Measurements from ENCODE around the gene DCHS1.

The DCHS1 gene

GRCh38 chr11:6610591-6610990 is 45.0 kb downstream of the DCHS1 start:
- no peak for DNase-seq

DNA sequence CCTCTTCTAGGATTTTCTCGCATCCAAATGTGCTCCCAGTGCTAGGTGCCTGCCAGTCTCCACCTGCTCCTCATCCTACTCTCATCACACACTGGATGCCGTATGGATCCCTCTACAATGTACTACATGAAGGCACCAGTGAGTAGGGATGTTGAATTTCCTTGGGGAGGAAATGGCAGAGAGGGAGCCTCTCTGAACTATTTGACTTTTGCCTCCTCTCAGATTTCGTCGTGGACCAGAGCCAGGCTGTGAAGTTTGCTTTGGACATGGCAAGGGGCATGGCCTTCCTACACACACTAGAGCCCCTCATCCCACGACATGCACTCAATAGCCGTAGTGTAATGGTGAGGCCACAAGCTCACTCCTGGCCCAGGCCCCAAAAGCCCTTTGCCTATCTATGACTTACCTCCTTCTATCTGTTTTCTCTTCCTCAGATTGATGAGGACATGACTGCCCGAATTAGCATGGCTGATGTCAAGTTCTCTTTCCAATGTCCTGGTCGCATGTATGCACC is 46.0 kb downstream of the DCHS1 start:
- DNase-seq: no peak

DNA sequence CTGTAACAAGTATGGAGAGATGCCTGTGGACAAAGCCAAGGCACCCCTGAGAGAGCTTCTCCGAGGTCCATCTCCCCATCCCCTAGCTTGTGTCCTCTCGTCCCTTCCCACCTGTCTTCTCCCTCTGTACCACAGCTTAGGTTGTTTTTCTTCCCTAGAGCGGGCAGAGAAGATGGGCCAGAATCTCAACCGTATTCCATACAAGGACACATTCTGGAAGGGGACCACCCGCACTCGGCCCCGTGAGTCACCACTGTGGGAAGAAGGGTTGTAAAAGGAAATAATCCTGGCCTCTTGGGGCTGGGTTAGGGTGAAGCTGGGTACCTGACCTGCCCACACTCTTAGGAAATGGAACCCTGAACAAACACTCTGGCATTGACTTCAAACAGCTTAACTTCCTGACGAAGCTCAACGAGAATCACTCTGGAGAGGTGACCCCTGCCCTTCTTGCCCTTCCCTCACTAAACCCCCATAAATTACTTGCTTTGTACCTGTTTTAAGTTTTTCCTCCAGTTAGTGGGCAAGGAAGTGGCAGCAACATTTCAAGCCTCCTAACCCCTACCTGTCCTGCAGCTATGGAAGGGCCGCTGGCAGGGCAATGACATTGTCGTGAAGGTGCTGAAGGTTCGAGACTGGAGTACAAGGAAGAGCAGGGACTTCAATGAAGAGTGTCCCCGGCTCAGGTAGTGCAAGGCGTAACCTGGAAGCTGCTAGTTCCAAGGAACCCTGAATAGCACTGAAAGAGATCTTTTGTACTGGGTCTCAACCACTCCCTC is 46.7 kb downstream of the DCHS1 start:
- no peak for DNase-seq

DNA sequence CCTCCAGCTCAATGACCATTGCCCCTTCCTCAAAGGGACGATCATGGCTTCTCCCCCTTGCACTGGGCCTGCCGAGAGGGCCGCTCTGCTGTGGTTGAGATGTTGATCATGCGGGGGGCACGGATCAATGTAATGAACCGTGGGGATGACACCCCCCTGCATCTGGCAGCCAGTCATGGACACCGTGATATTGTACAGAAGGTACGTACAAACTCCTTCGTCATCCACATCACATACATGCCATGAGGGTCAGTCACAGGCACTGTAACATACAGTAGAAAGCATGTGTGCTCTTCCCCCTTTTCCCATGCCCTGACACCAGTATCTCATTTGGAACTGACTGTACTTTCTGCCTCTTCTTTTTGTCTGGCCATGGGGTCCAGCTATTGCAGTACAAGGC is 47.6 kb downstream of the DCHS1 start:
- no peak for DNase-seq

GRCh38 chr11:6607190-6607795 is 48.3 kb downstream of the DCHS1 start:
- no peak for DNase-seq

GRCh38 chr11:6606471-6607189 is 49.0 kb downstream of the DCHS1 start:
- DNase-seq: no peak

DNA sequence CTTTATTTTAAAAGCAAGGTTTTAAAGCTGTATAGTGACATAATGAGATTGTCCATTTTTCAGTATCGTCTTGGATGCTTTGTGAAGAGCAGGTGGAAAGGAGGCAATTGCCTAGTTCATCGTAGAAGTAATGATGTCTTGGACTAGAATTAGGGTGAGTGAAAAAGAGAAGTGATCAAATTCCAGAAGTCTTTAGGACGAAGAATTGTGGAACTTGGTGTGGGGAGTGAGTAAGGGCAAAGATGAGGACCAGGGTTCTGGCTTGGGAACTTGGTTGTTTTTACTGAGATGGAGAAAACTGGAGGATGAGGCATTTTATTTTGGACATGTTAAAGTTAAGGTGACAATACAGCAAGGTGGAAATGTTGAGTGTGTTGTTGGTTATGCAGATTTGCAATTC is 50.8 kb downstream of the DCHS1 start:
- no peak for DNase-seq

DNA sequence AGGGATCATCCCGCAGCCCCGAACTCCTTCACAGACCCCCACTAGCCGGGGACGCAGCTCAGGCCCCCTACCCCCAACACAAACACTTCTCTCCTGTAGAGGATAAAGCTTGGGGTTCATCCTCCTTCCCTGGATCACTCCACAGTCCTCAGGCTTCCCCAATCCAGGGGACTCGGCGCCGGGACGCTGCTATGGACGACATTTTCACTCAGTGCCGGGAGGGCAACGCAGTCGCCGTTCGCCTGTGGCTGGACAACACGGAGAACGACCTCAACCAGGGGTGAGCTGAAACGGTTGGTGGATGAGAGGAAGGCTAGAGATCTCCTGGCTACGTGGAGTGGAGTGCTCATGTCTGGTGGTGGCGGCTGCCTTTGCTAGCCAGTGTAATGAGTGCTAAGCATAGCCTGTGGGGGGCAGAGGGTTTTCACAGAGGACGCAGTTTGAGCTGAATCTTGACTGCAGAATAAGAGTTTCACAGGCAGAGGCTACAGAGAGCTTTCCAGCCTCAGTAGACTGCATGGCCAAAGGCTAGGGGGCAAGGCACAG is 51.5 kb downstream of the DCHS1 start:
- DNase-seq: no peak

GRCh38 chr11:6603287-6604080 is 52.1 kb downstream of the DCHS1 start, which contains the start of the genes ILK and RRP8:
TSS of gene ILK (plus strand) at chr11:6603774. CDS start at chr11:6604272, 498 bp downstream.
TSS of gene RRP8 (minus strand) at chr11:6603616. CDS start at chr11:6603502, 114 bp downstream.
- DNase-seq: peak; percentile 65

DNA sequence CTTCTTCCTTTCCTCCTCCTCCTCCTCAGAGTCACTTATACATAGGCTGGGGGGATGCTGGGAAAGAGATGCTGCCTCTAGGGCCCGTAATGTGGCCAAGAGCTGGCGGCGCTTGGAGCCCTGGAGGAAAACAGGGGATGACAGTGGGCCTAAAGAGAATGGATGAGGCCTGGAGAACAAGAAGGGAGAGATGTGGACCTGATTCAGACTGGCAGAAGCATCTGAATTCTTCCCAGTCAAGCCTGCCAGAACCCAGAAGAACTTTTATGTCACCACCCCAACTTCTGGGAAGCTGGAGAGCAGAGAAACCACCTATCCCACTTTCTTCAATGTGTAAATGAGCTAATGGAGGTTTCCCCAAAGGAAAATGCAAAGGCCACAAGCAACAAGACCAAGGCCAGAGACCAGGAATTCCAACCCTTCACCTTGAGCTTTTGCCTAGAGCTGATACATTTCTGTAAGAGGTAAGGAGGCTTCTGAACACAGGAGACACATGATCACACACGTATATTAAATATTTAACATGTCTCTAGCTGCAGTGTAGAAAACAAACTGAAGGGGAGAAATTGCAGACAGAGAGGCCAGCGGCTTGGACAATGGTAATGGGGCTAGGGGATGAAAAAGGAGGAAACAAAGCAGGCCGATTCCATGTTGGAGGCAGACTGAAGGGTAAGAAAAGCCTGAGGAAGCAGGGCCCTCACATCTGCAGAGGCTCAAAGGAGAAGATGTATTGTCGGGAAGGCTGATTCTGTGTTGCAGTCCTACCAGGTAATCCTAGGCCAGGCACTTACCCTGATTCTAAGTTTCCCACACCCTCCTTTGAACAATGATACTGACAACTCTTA is 53.3 kb downstream of the DCHS1 start:
- DNase-seq: no peak

- no peak for DNase-seq
Measured at GRCh38 chr11:6601041-6601461, 54.6 kb downstream of the DCHS1 start.

DNA sequence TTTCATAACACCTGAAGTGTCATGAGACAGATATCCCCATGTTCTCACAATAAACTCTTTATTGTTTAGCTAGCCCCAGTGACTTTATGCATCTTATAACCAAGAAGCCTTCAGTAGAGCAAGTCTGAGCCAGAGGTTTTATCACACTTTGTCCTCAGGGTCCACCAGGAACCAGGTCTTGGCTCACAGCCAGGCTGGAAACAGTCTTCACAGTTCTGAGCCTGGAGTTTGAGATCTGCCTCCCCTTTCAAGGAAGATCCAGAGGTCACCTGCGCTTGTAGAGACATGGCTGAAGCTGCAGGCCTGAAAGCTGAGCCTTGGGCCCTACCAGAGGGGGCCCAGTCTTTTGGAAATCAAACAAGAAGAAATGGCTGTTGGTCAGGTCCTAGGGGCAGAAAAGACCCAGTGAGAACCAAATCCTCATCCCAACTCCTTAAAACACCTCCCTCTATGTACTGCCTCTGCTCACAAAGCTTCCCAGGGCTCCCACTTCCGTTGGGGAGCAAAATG is 55.7 kb downstream of the DCHS1 start:
- DNase-seq: no peak

- DNase-seq: no peak
Measured at GRCh38 chr11:6599449-6599848, 56.2 kb downstream of the DCHS1 start.

DNA sequence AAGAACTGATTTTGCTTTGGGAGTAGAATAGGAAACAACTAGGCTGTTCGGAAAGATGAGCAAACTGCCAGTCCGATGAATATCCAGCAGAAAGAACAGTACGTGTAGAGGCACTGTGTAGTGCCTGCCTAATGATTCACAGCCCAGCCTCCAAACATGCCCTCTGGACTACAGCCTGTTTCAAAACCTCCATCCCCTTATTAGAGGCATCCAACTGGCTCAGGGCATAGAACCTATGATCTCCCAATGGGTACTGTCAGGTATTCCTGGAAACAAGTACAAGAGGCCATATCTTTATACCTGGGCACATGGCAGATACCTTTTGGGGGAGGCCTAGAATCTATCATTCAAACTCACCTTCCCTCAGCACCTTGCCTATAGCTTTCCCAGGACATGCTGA is 57.1 kb downstream of the DCHS1 start:
- DNase-seq: no peak

GRCh38 chr11:6596239-6596877 is 59.3 kb downstream of the DCHS1 start:
- DNase-seq: no peak

DNA sequence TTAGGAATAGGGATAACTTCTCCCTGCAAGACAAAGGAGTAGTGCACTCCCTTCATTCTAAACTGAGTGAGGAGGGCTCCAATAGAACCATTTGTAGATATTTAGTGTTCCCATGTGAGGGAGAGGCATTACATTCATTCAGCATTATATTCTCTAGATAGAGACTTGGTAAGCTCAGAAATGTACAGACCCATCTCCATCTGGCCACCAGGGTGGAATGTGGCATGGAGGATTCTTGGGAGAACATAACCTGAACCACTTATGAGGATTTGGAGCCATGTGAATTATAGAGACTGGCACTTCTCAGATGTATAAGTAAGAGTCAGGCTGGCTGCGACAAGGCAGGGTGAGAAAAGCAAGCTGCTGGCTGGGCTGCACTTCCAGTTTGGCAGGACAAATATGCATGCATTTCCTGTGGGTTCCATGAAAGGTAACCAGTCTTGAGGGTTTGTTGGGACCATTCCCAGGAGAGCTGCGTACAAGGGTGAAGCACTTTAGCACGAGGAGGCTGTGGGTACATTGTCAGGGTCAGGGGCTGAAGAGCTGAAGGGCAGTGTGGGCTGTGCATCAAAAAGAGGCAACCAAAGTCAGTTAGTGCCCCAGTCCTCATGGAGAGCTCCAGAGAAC is 61.4 kb downstream of the DCHS1 start:
- no peak for DNase-seq

DNA sequence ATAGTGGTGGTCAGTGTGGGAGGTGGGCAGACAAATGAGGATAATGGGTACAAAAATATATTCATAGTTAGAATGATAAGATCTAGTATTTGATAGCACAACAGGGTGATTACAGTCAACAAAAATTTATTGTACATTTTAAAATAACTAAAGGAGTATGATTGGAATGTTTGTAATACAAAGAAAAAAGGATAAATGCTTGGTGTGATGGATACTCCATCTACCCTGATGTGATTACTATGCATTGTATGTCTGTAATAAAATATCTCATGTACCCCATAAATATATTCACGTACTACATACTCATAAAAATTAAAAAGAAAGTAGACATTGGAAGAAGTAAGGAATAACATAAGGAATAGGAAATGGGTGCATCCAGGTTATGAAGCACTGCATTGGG is 67.6 kb downstream of the DCHS1 start:
- DNase-seq: no peak

DNA sequence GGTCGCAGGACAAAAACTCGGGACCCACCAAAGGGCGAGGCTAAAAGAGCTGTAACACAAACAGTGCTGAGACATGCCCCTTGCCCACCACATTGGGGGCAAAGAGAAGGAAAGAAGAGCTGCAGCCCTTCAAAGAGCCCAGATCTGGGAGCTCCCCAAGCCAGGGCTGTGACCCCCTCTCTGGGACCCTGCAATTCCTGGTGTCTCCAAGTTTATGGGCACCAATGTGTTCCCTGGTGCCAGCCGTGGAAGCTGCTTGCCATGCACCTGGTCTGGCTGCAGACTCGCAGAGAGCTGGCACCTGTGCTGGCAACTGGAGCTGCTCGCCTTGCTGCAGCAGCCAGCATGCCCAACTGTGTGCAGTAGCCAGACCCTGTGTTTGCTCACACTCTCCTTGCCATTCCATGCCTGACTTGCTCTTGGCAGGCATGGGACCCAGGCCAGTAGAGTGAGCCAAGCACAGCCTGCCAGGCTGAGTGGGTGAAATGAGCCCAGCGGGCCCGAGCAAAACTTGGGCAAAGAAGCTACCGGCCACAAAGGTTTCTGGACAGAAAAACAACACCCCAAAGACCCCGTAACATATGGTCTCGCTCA is 68.2 kb downstream of the DCHS1 start:
- DNase-seq: peak; percentile 61

- no peak for DNase-seq
Measured at GRCh38 chr11:6586434-6587359, 68.9 kb downstream of the DCHS1 start.
